Measurements from ENCODE around the gene ATP2A3. TPM values are rescaled to one million over a fixed set of nuclear protein-coding genes. Genes with fewer than 3 reads are reported as not detected.

The ATP2A3 gene
- total RNA-seq, 2 donors from 2014 or later: 125 to 234 TPM

DNA sequence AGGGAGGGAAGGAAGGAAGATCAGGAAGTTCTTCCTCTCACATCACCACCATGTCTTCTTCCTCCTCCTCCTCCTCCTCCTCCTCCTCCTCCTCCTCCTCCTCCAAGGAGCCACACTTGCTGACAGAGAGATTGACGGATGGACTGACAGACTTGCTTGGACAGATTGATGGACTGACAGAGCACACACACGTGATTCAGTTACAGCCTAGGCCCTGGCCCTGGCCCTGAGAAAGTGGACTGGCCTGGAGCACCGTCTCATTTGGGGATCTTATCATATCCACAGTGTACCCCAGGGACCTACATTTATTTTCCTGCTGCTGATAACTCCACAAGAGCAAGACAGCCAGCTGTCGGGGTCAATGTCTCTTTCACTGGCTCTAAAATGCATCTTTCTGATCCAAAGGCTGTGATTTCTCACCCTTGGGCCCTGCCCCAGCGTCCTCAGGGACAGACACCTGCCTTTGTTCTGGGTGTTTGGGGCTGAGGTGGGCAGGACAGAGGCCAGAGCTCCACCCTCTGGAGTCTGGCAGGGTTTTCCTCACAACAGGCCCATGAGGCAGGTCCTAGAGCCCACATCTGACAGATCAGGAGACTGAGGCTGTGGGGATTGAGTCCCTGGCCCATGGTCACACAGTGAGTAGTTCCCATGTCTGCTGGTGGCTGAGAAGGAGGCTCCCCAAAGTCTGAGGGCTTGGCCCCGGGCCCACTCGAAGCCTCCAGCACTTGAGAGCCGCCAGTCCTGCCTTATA is 45.7 kb downstream of the ATP2A3 start:
- no peaks in the 10 kb centered on the region for H3K36me3 Mint-ChIP-seq
- ATAC-seq (no peak), DNase-seq (ENCODE audit: low spot score) (no peak)
- H3K27ac Mint-ChIP-seq: no peak overlapping the region
- no peaks in the 10 kb centered on the region for H3K9me3 Mint-ChIP-seq
- H3K27me3 Mint-ChIP-seq: peaks cover 0 to under 1% of the 10 kb centered on the region in 2 donors
- H3K4me1 Mint-ChIP-seq (ENCODE audit: low read depth in 2 of 2): peaks cover 23 to 28% of the 10 kb centered on the region in 2 donors
- no peak overlapping the region for H3K4me3 Mint-ChIP-seq

DNA sequence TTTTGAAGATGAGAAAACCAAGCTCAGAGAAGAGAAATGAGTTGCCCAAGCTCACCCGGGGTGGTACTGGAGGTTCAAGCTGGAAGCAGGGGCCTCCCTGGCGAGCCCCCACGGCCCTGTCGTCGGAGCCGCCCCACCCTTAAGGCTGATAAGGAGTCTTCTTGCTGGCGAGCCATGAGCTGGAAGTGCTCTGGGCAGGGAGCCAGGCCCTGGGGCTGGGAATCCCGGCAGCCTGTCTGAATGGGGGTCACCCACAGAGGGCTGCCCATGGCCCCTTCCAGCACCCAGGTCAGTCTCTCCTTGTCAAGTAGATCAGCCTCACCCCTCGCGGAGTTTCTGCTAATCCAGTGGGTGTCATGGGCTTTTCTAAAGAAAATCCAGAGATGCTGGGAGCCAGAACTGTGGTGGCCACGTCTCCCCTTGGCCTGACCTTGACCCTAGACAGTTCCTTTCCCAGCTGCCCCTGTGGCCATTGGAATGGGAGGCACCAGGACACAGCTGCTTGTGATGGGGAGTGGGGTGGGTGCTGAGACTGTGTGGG is 46.8 kb downstream of the ATP2A3 start:
- Mint-ChIP-seq H3K27ac (peak overlapping the region; percentile 62 to 68), H3K36me3 (no peaks in the 10 kb centered on the region), H3K4me3 (peak overlapping the region; percentile 54), H3K9me3 (no peaks in the 10 kb centered on the region), H3K4me1 (ENCODE audit: low read depth in 2 of 2) (peaks cover 24 to 27% of the 10 kb centered on the region in 2 donors), H3K27me3 (peaks cover 0 to 2% of the 10 kb centered on the region in 2 donors)
- ATAC-seq (no peak), DNase-seq (ENCODE audit: low spot score) (no peak)

DNA sequence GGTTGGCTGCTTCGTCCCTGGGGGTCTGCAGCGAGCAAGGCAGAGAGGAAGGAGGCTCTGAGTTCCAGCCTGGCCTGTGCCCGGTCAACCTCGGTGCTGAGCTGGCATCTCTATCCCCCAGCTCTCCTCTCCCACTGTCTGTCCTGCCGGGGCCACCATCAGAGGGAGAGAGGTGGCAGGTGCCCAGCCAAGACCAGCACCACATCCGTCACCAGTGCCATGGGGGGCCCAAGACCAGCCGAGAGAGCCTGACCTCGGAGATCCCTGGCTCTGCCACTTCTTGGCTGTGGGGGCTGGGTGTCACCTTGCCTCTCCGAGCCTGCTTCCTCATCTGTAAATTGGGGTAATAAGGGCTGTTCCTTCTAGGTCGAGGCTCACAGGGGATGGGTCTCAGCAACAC is 47.4 kb downstream of the ATP2A3 start:
- H3K4me1 Mint-ChIP-seq (ENCODE audit: low read depth in 2 of 2): peaks cover 24 to 29% of the 10 kb centered on the region in 2 donors
- H3K4me3 Mint-ChIP-seq: peak overlapping the region; percentile 54
- ATAC-seq (no peak), DNase-seq (ENCODE audit: low spot score) (no peak)
- H3K36me3 Mint-ChIP-seq: no peaks in the 10 kb centered on the region
- peaks cover 0 to 2% of the 10 kb centered on the region in 2 donors for H3K27me3 Mint-ChIP-seq
- no peaks in the 10 kb centered on the region for H3K9me3 Mint-ChIP-seq
- H3K27ac Mint-ChIP-seq: peak overlapping the region; percentile 62 to 68

- DNase-seq (ENCODE audit: low spot score) (no peak), ATAC-seq (peak; percentile 40 to 58)
- Mint-ChIP-seq H3K27ac (peak within 1 kb of the TSS; percentile 68 to 86), H3K4me3 (peak within 1 kb of the TSS; percentile 82), H3K36me3 (no peaks in the 10 kb centered on the region), H3K9me3 (no peaks in the 10 kb centered on the region), H3K27me3 (peaks cover 0 to 2% of the 10 kb centered on the region in 2 donors), H3K4me1 (ENCODE audit: low read depth in 2 of 2) (peaks cover 27 to 34% of the 10 kb centered on the region in 2 donors)
These were observed 48.1 kb downstream of the ATP2A3 start, which contains the start of gene P2RX1 for GRCh38 chr17:3915995-3916696. TSS of gene P2RX1 (minus strand) at chr17:3916465. CDS start at chr17:3916225, 240 bp downstream.

GRCh38 chr17:3915581-3915994 is 48.6 kb downstream of the ATP2A3 start:
- Mint-ChIP-seq H3K27ac (peak overlapping the region; percentile 68 to 86), H3K4me3 (peak overlapping the region; percentile 82), H3K4me1 (ENCODE audit: low read depth in 2 of 2) (peaks cover 30 to 36% of the 10 kb centered on the region in 2 donors), H3K27me3 (peaks cover 0 to 2% of the 10 kb centered on the region in 2 donors), H3K36me3 (no peaks in the 10 kb centered on the region), H3K9me3 (no peaks in the 10 kb centered on the region)
- ATAC-seq (peak; percentile 65 to 75), DNase-seq (ENCODE audit: low spot score) (peak; percentile 72)

GRCh38 chr17:3914312-3914670 is 49.9 kb downstream of the ATP2A3 start:
- Mint-ChIP-seq H3K4me1 (ENCODE audit: low read depth in 2 of 2) (peaks cover 30 to 40% of the 10 kb centered on the region in 2 donors), H3K4me3 (peak overlapping the region; percentile 82), H3K27ac (peak overlapping the region; percentile 43 to 74), H3K9me3 (no peaks in the 10 kb centered on the region), H3K27me3 (peaks cover 0 to 2% of the 10 kb centered on the region in 2 donors), H3K36me3 (no peaks in the 10 kb centered on the region)
- ATAC-seq (no peak), DNase-seq (ENCODE audit: low spot score) (no peak)

DNA sequence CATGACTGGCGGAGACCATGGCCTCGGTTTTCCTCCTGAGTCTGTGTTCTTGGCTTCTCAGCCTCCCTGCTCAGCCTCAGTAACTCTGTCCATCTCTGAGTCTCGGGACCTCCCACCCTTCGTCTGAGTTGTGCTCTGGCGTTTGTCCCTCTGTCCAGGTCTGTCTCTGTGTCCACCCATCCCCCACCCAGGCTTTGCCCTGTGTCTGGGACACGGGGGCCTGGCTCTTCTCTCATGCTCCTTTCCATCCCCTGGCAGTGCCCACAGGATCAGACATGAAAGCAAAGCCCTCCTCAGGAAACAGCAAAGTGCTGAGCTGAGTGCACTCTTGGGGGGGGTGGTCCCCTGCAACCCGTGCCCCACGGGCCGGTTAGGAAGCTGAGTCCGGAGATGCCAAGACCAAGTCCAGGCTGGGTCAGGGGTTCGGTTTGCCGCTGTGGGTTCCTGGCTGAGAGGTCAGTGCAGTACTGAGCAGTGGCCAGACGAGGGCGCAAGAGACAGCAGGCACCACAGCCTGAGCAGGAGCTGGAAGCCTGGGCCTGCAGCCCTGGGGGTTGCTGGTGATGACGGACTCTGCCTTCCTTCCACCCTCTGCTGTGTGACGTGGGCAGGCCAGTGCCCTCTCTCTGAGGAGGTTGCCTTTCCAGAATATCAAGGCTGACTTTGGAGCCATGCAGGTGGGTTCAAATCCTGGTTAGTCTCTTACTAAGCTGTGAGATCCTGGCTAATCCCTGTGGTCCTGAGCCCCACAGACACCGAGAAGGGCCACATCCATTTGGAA is 50.5 kb downstream of the ATP2A3 start:
- ATAC-seq: peak; percentile 79 to 84
- peak; percentile 74 for DNase-seq (ENCODE audit: low spot score)
- H3K36me3 Mint-ChIP-seq: no peaks in the 10 kb centered on the region
- peaks cover 0 to 2% of the 10 kb centered on the region in 2 donors for H3K27me3 Mint-ChIP-seq
- H3K27ac Mint-ChIP-seq: peak overlapping the region; percentile 43 to 74
- H3K9me3 Mint-ChIP-seq: no peaks in the 10 kb centered on the region
- peak overlapping the region; percentile 23 for H3K4me3 Mint-ChIP-seq
- H3K4me1 Mint-ChIP-seq (ENCODE audit: low read depth in 2 of 2): peaks cover 30 to 40% of the 10 kb centered on the region in 2 donors

- Mint-ChIP-seq H3K27me3 (peaks cover 0 to 2% of the 10 kb centered on the region in 2 donors), H3K9me3 (no peaks in the 10 kb centered on the region), H3K4me3 (no peak overlapping the region), H3K36me3 (no peaks in the 10 kb centered on the region), H3K4me1 (ENCODE audit: low read depth in 2 of 2) (peaks cover 30 to 40% of the 10 kb centered on the region in 2 donors), H3K27ac (peak overlapping the region in 1 of 2 donors; percentile 27)
- DNase-seq (ENCODE audit: low spot score): no peak
- ATAC-seq: no peak
These were observed 51.4 kb downstream of the ATP2A3 start for GRCh38 chr17:3912827-3913226.

GRCh38 chr17:3911271-3912053 is 52.8 kb downstream of the ATP2A3 start:
- Mint-ChIP-seq H3K36me3 (no peaks in the 10 kb centered on the region), H3K4me3 (peak overlapping the region; percentile 43), H3K9me3 (no peaks in the 10 kb centered on the region), H3K27ac (peak overlapping the region in 1 of 2 donors; percentile 69), H3K4me1 (ENCODE audit: low read depth in 2 of 2) (peaks cover 25 to 32% of the 10 kb centered on the region in 2 donors), H3K27me3 (peaks cover 0 to 2% of the 10 kb centered on the region in 2 donors)
- ATAC-seq (peak; percentile 67 to 86), DNase-seq (ENCODE audit: low spot score) (peak; percentile 77)

DNA sequence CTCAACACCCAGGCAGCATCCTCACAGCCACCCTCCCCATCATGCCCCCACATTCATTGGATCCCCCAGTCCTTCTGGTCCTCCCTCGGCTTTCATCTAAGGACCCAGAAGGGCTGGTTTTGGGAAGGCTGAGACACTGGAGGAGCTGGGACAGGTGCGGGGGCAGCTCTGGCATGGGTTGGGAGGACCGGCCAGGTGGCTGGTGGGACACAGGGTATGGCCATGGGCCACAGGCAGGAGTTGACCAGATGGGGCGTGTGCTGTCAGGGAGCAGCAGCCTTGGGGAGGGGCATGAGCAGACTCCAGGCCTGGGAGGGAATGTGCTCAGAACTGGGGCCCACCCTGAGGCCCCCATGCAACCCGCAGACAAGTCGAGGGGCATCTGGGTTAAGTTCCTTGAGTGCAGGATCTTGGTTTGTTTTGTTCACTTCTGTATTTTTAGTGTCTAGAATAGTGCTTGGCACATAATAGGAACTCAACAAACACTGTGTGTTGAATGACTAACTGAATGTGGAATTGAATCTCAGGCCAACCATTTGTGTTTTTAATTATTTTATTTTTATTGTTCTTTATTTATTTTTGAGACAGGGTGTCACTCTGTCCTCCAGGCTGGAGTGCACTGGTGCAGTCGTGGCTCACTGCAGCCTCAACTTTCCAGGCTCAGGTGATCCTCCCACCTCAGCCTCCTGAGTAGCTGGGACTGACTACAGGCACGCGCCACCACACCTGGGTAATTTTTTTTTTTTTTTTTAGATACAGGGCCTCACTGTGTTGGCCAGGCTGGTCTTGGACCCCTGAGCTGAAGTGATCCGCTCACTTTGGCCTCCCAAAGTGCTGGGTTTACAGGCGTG is 53.6 kb downstream of the ATP2A3 start:
- no peak for ATAC-seq
- H3K4me1 Mint-ChIP-seq (ENCODE audit: low read depth in 2 of 2): peaks cover 19 to 27% of the 10 kb centered on the region in 2 donors
- H3K4me3 Mint-ChIP-seq: peak overlapping the region; percentile 43

DNA sequence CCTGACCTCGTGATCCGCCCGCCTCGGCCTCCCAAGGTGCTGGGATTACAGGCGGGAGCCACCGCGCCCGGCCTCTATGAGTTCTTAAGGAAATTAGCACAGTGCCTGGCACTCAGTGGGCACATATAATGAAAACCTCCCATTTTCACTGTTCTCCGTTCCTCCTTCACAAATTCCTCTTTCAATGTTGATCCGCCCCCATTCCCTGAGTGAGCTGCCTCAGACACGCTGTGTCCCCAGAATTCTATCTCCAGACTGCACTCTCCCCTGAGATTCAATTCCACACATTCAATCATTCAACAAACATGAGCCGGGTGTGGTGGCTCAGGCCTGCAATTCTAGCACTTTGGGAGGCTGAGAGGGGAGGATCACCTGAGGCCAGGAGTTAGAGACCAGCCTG is 55.0 kb downstream of the ATP2A3 start:
- Mint-ChIP-seq H3K27ac (peak overlapping the region in 1 of 2 donors; percentile 60), H3K27me3 (peaks cover 0 to 2% of the 10 kb centered on the region in 2 donors), H3K4me1 (ENCODE audit: low read depth in 2 of 2) (peaks cover 13 to 21% of the 10 kb centered on the region in 2 donors), H3K36me3 (no peaks in the 10 kb centered on the region), H3K4me3 (no peak overlapping the region), H3K9me3 (no peaks in the 10 kb centered on the region)
- DNase-seq (ENCODE audit: low spot score) (no peak), ATAC-seq (no peak)

More for the DNA sequence above, 53.6 kb downstream of the ATP2A3 start:
- DNase-seq (ENCODE audit: low spot score): no peak
- Mint-ChIP-seq H3K36me3 (no peaks in the 10 kb centered on the region), H3K27ac (peak overlapping the region in 1 of 2 donors; percentile 69), H3K9me3 (no peaks in the 10 kb centered on the region), H3K27me3 (peaks cover 0 to 2% of the 10 kb centered on the region in 2 donors)
